Glutamatergic neuron (in vitro differentiated cells): ENCODE results near the gene UNCX. TPM values are rescaled to one million over a fixed set of nuclear protein-coding genes. Genes with fewer than 3 reads are reported as not detected.
"Not testable (repeated sequence)": the region's sequence is repeated elsewhere in the genome, so short reads cannot be mapped to it uniquely, and the experiment has no call there.

ENCODE experiments used
- DNase-seq: peaks from one replicate; pipeline ENCODE4 v3.0.0; 2022
- H3K27ac Mint-ChIP-seq: one replicate; pipeline ENCODE4 v1.8.0; 2020; ENCODE audit warnings: mild to moderate bottlenecking, mixed read lengths, inconsistent platforms; ENCODE audit not compliant: unreplicated experiment
- H3K27me3 Mint-ChIP-seq: one replicate; pipeline ENCODE4 v1.8.0; 2020; ENCODE audit warnings: mild to moderate bottlenecking, moderate library complexity, mixed read lengths, inconsistent platforms; ENCODE audit not compliant: unreplicated experiment
- H3K36me3 Mint-ChIP-seq: one replicate; pipeline ENCODE4 v1.8.0; 2020; ENCODE audit warnings: mild to moderate bottlenecking, mixed read lengths, inconsistent platforms; ENCODE audit not compliant: unreplicated experiment
- H3K4me1 Mint-ChIP-seq: one replicate; pipeline ENCODE4 v1.8.0; 2020; ENCODE audit warnings: mild to moderate bottlenecking, low read depth, mixed read lengths, inconsistent platforms; ENCODE audit not compliant: unreplicated experiment
- H3K4me3 Mint-ChIP-seq: one replicate; pipeline ENCODE4 v1.8.0; 2020; ENCODE audit warnings: mild to moderate bottlenecking, mixed read lengths, inconsistent platforms; ENCODE audit not compliant: unreplicated experiment
- H3K9me3 Mint-ChIP-seq: one replicate; pipeline ENCODE4 v1.8.0; 2020; ENCODE audit warnings: mild to moderate bottlenecking, moderate library complexity, mixed read lengths, inconsistent platforms; ENCODE audit not compliant: unreplicated experiment
- total RNA-seq: library from RNA; stranded (reverse); fragmentation: NEBNext Ultra II Directional; extraction: Animal tissue kit (Norgen Biotek cat#: 25700); gene quantifications from one replicate; pipeline ENCODE4 v1.2.1, GENCODE V29; 2021; ENCODE audit not compliant: unreplicated experiment
- TF ChIP-seq, protein P1 (sequence below): fragments of 200-600 bp; sonication (generic); IDR thresholded peaks from one replicate; pipeline ENCODE4 v1.5.0; 2021; ENCODE audit not compliant: partially characterized antibody, unreplicated experiment

The UNCX gene
- total RNA-seq, 1 donor from 2014 or later, result 106 TPM

DNA sequence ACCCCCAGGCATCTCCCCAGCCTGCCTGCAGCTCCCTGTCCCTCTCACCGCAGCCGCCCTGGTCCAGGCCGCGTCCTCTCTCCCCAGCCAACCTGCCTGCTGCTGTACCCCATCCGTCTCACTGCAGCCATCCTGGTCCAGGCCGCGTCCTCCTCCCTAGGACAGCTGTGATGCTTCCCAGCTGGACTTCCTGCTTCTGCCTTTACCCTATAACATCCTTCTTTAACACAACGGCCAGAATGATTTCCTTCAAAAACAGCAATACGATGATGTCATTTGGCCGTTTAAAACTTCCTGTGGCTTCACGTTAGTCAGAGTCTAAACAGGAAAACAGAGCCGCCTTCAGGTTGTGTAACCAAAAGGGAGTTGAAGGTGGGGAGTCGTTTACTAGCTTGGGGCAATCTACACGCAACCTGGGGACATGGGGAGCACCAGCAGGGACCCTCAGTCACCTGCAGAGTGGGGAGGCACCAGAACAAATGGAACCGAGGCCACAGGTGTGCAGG lies 40.4 kb upstream of the UNCX start:
- Mint-ChIP-seq H3K27me3 (peaks cover 14% of the 10 kb centered on the region), H3K36me3 (peaks cover 12% of the 10 kb centered on the region), H3K4me3 (no peak overlapping the region), H3K4me1 (no peaks in the 10 kb centered on the region), H3K27ac (no peak overlapping the region), H3K9me3 (peaks cover 9% of the 10 kb centered on the region)
- no peak for DNase-seq
- TF ChIP-seq, protein P1, sequence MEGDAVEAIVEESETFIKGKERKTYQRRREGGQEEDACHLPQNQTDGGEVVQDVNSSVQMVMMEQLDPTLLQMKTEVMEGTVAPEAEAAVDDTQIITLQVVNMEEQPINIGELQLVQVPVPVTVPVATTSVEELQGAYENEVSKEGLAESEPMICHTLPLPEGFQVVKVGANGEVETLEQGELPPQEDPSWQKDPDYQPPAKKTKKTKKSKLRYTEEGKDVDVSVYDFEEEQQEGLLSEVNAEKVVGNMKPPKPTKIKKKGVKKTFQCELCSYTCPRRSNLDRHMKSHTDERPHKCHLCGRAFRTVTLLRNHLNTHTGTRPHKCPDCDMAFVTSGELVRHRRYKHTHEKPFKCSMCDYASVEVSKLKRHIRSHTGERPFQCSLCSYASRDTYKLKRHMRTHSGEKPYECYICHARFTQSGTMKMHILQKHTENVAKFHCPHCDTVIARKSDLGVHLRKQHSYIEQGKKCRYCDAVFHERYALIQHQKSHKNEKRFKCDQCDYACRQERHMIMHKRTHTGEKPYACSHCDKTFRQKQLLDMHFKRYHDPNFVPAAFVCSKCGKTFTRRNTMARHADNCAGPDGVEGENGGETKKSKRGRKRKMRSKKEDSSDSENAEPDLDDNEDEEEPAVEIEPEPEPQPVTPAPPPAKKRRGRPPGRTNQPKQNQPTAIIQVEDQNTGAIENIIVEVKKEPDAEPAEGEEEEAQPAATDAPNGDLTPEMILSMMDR, result no peak

DNA sequence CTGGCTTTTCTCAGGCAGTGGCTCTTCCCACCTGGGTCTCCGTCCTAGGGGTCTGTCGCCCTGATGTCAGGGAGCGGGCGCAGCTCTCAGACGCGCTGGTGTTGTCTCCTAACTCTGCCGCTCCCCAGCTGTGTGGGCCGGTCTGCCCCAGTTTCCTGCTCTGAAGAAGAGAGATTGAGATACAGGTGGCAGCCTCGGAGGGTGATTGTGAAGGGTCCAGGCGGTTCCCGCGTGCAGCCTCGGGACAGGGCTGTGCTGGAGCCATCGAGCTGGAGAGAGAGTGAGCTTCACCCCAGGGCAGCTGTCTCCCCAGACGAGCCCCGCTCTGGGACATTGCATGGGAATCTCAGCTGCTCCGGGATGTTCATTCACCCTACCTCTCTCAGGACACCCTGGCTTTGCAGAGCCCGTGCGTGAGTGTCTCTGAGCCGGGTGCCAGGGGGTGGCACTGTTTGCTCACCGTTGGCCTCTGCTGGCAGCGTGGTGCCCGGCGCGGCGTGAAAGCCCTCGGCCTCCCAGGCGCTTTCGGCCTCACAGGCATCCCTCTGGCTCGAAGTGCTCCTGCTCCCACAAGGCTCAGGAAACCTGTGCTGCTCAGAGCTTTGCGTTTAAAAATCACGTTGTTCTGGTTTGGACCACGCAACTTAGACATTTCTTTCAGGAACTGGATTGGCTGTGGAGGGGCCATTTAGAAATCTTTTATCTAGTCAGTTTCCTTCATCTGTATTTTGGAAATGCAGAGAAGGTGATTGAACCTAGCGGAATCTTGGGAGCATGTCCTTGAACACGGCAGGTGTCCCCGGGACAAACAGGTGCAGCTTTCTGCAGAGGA lies 38.9 kb upstream of the UNCX start:
- Mint-ChIP-seq H3K4me1 (peaks cover 5% of the 10 kb centered on the region), H3K36me3 (peaks cover 8% of the 10 kb centered on the region), H3K27ac (no peak overlapping the region), H3K9me3 (peaks cover 8% of the 10 kb centered on the region), H3K4me3 (no peak overlapping the region), H3K27me3 (peaks cover 16% of the 10 kb centered on the region)
- DNase-seq, result peak; percentile 72
- TF ChIP-seq, protein P1, result no peak

DNA sequence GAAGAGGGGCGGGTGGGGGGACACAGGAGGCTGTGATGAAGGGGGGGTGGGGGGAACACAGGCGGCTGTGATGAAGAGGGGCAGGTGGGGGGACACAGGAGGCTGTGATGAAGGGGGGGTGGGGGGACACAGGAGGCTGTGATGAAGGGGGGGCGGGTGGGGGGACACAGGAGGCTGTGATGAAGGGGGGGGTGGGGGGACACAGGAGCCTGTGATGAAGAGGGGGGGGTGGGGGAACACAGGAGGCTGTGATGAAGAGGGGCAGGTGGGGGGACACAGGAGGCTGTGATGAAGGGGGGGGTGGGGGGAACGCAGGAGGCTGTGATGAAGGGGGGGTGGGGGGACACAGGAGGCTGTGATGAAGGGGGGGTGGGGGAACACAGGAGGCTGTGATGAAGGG lies 36.2 kb upstream of the UNCX start:
- peaks cover 10% of the 10 kb centered on the region for H3K4me1 Mint-ChIP-seq
- H3K4me3 Mint-ChIP-seq, H3K27me3 Mint-ChIP-seq, H3K9me3 Mint-ChIP-seq, H3K27ac Mint-ChIP-seq, H3K36me3 Mint-ChIP-seq, DNase-seq: not testable (repeated sequence)

DNA sequence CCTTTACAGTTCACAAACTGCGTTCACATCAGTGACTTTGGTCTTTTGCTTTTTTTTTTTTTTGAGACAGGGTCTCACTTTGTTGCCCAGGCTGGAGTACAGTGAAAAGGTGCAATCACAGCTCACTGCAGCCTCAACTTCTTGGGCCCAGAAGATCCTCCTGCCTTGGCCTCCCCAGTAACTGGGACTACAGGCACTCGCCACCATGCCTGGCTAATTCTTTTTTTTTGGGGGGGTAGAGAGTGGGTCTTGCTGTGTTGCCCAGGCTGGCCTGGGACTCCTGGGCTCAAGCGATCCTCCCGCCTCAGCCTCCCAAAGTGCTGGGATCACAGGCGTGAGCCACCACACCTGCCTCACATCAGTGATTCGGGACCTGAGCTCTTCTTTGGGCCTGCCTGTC lies 35.7 kb upstream of the UNCX start:
- H3K4me1 Mint-ChIP-seq, result peaks cover 10% of the 10 kb centered on the region
- H3K27me3 Mint-ChIP-seq, result peaks cover 9% of the 10 kb centered on the region
- H3K27ac Mint-ChIP-seq, result no peak overlapping the region
- H3K4me3 Mint-ChIP-seq, result no peak overlapping the region
- TF ChIP-seq, protein P1, result no peak
- peaks cover 4% of the 10 kb centered on the region for H3K36me3 Mint-ChIP-seq
- H3K9me3 Mint-ChIP-seq, result peaks cover 8% of the 10 kb centered on the region
- DNase-seq, result no peak

DNA sequence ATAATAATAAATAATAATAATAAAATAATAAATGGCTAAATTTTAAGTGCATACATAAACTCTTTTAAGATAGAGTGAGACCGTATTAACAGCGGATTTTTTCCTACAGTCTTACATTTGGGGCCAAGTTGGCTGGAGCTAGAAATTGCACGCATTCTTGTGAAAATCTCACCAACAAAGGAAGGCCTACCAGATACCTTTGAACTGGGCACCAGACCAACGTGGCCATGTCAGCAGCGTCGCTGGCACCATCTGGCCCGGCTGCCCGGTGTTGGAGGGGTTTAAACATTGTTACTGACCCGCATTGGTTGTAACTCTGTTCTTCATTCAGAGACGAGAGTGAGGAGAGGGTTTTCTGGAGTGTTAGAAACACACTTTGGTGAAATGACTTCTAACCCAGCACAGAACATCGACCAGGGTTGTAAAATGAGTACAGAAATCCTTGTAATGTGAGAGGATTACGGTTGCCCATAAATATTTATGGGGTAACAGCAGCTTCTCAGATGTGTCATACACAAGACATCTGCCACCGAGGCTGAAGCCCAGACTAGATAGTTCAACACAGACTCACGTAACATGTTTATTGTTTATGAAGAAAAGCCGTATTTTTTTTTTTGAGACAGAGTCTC lies 34.6 kb upstream of the UNCX start:
- DNase-seq, result no peak
- Mint-ChIP-seq H3K36me3 (no peaks in the 10 kb centered on the region), H3K4me1 (peaks cover 10% of the 10 kb centered on the region), H3K9me3 (peaks cover 4% of the 10 kb centered on the region), H3K27me3 (peaks cover 9% of the 10 kb centered on the region), H3K27ac (peak overlapping the region; percentile 90), H3K4me3 (peak overlapping the region; percentile 32)
- TF ChIP-seq, protein P1, result no peak
